H1 (cell line): ENCODE measurements around the gene UBXN4. TPM values are rescaled to one million over a fixed set of nuclear protein-coding genes. Genes with fewer than 3 reads are reported as not detected.

Experiments used
- CBX5 ChIP-seq: fragments of 300-800, 300-1000 bp; sonication (generic); IDR thresholded peaks from 2 replicates; pipeline ENCODE4 v1.7.1; 2016; ENCODE audit warnings: antibody characterized with exemption, low read length, low read depth
- JUN ChIP-seq: IDR thresholded peaks from 2 replicates; pipeline ENCODE4 v1.6.1; 2011; ENCODE audit warnings: low read depth, mild to moderate bottlenecking, improper control_type of control experiment, low read length
- NANOG ChIP-seq: IDR thresholded peaks from 2 replicates; pipeline ENCODE4 v1.6.1; 2011; ENCODE audit warnings: low read length, low read depth, mild to moderate bottlenecking, inconsistent platforms; ENCODE audit not compliant: insufficient read depth, poor library complexity, severe bottlenecking
- NRF1 ChIP-seq: IDR thresholded peaks from 2 replicates; pipeline ENCODE4 v1.6.1; 2011; ENCODE audit warnings: mild to moderate bottlenecking, low read depth, low read length, improper control_type of control experiment
- POU5F1 ChIP-seq: IDR thresholded peaks from 2 replicates; pipeline ENCODE4 v1.6.1; 2011; ENCODE audit warnings: low read depth, mild to moderate bottlenecking, low read length, moderate library complexity
- SP2 ChIP-seq: IDR thresholded peaks from 2 replicates; pipeline ENCODE4 v1.6.1; 2012; ENCODE audit warnings: mild to moderate bottlenecking, low read length, inconsistent platforms
- polyA plus RNA-seq, 7 experiments: library from polyadenylated mRNA; depleted of rRNA in 3 of 7; stranded (reverse) in 5 of 7; unstranded in 2 of 7; fragments of >200 nt in 5 of 7; fragments of 200-250 nt in 2 of 7; gene quantifications; 1 replicate in 5 of 7; 2 replicates in 1 of 7; 4 replicates in 1 of 7; pipeline versions ENCODE4 v1.2.1 to v1.2.3, GENCODE V29; 2011 to 2013; ENCODE audit warnings: missing spikeins in 2 of 7, mixed read lengths in 2 of 7
- total RNA-seq: library from RNA; stranded (reverse); fragmentation: NEBNext Ultra II Directional; extraction: Animal tissue kit (Norgen Biotek cat#: 25700); gene quantifications from 2 replicates; pipeline ENCODE4 v1.2.1, GENCODE V29; 2021

Gene UBXN4
- total and polyA plus RNA-seq, 2 of the 8 experiments (the other 6 are each of a cell fraction or from before 2014, with no cell fraction given) = 20.1 to 64.2 TPM

DNA sequence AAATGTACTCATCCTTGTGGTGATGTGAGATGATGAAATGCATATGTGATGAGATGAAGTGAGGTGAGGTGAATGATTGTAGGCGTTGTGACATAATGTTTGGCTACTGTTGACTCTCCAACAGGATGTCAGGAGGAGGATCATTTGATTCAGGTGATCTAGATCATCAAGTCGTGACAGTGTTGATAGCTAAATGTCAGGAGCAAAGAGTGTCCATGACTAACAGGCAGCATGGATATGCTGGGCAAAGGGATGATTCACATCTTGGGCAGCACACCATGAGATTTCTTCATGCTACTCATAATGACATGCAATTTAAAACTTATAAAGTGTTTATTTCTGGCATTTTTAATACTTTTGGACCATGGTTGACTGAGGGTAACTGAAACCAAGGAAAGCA lies 40.2 kb upstream of the UBXN4 start (continued):
- no peak for TF ChIP-seq NRF1
- TF ChIP-seq NANOG = no peak
- TF ChIP-seq SP2 = no peak
- no peak for TF ChIP-seq POU5F1
- no peak for TF ChIP-seq JUN
- TF ChIP-seq CBX5 = no peak
- TF ChIP-seq, all 59 proteins: peak for 0
